ENCODE data around the gene HERPUD1.
"Not testable (repeated sequence)": the region's sequence is repeated elsewhere in the genome, so short reads cannot be mapped to it uniquely, and the experiment has no call there.

Gene HERPUD1

GRCh38 chr16:56961851-56962281 lies 29.9 kb downstream of the HERPUD1 start, which contains the start of gene CETP:
CETP (plus strand) TSS chr16:56961950; CDS start chr16:56961980, 30 bp downstream.
- no peak for DNase-seq

- no peak for DNase-seq
Measured at GRCh38 chr16:56964243-56965148, 32.6 kb downstream of the HERPUD1 start.

GRCh38 chr16:56965149-56966092 lies 33.5 kb downstream of the HERPUD1 start:
- DNase-seq, result no peak

- DNase-seq, result no peak
Measured at GRCh38 chr16:56966093-56966475, 34.1 kb downstream of the HERPUD1 start.

- DNase-seq, result no peak
Measured at GRCh38 chr16:56967733-56968132, 35.8 kb downstream of the HERPUD1 start.

GRCh38 chr16:56969769-56970168 lies 37.8 kb downstream of the HERPUD1 start:
- no peak for DNase-seq

- no peak for DNase-seq
Measured at GRCh38 chr16:56970934-56971767, 39.2 kb downstream of the HERPUD1 start.

- no peak for DNase-seq
Measured at GRCh38 chr16:56971768-56972043, 39.8 kb downstream of the HERPUD1 start.

GRCh38 chr16:56972403-56973293 lies 40.7 kb downstream of the HERPUD1 start:
- DNase-seq, result no peak

GRCh38 chr16:56973294-56973689 lies 41.4 kb downstream of the HERPUD1 start:
- DNase-seq, result no peak

GRCh38 chr16:56973899-56974298 lies 42.0 kb downstream of the HERPUD1 start:
- not testable (repeated sequence) for DNase-seq

GRCh38 chr16:56974549-56975300 lies 42.8 kb downstream of the HERPUD1 start:
- DNase-seq, result no peak

- DNase-seq, result no peak
Measured at GRCh38 chr16:56975714-56976113, 43.8 kb downstream of the HERPUD1 start.

- DNase-seq, result no peak
Measured at GRCh38 chr16:56977216-56977615, 45.3 kb downstream of the HERPUD1 start.

- DNase-seq, result no peak
Measured at GRCh38 chr16:56977823-56978430, 46.0 kb downstream of the HERPUD1 start.

GRCh38 chr16:56980201-56980535 lies 48.2 kb downstream of the HERPUD1 start:
- no peak for DNase-seq

- no peak for DNase-seq
Measured at GRCh38 chr16:56980792-56981724, 49.1 kb downstream of the HERPUD1 start.

GRCh38 chr16:56981729-56982271 lies 49.9 kb downstream of the HERPUD1 start:
- no peak for DNase-seq

GRCh38 chr16:56982695-56983094 lies 50.8 kb downstream of the HERPUD1 start:
- no peak for DNase-seq

Data from NCI-H2081 (cell line).